Stimulated activated CD4-positive, alpha-beta T cell treated with anti-CD3 and anti-CD28 coated beads, Interleukin-2, amount 100 ng/mL, for 24 hours (primary cell): ENCODE data around the gene PRDM7.
A peak's percentile ranks its signal among the peaks of the same experiment; 100 is the strongest.
"Not testable (repeated sequence)": the region's sequence is repeated elsewhere in the genome, so short reads cannot be mapped to it uniquely, and the experiment has no call there.

Source experiments
- DNase-seq, 2 donors: peaks; one replicate each; pipeline ENCODE4 v3.0.0-alpha.2; 2020

PRDM7 gene

DNA sequence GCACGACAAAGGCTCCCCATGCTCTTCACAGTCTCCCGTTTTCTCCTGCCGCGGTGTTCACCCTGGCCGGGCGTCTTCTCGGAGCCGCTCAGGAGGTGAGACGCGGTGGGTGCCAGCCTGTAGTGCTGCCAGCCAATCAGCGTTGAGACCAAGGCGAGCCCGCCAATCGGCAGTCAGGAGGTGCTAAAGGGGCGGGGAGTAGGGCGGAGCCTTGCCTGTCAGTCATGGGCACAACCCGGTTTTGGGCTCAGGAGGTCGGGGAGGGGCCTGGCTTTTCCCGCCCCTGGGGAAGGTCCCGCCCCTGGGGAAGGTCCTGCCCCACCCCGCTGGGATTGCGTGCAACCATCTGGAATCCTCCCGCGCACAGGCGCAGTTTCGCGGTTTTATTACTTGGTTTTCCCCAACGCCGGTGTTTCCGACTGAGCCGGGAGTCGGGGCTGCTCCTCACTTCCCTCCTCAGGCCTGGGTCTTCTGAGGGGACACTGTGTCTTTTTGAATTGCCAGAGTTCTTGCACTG, at the start of gene PRDM7:
Gene PRDM7 (minus strand): TSS at position 92 of the 517 bp plus-strand sequence. CDS start 1,421 bp downstream, outside the sequence.
- peak; percentile 97 to 99 for DNase-seq

GRCh38 chr16:90121846-90122245, 44.7 kb upstream of the PRDM7 start:
- not testable (repeated sequence) for DNase-seq

DNA sequence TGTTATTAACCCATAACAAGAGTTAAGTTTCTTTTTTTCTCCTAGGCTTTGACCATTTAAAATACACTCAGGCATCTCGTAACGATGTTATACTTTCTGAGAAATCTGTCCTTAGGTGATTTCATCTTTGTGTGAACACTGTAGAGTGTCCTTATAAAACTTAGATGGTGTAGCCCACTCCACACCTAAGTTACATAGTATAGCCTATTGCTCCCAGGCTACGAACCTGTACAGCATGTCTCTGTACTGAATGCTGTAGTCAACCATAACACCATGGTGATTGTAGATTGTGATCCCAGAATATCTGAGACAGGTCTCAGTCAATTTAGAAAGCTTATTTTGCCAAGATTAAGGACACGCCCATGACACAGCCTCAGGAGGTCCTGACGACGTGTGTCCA, 30.5 kb upstream of the PRDM7 start:
- not testable (repeated sequence) for DNase-seq

GRCh38 chr16:90107060-90107459, 29.9 kb upstream of the PRDM7 start:
- DNase-seq, result not testable (repeated sequence)

DNA sequence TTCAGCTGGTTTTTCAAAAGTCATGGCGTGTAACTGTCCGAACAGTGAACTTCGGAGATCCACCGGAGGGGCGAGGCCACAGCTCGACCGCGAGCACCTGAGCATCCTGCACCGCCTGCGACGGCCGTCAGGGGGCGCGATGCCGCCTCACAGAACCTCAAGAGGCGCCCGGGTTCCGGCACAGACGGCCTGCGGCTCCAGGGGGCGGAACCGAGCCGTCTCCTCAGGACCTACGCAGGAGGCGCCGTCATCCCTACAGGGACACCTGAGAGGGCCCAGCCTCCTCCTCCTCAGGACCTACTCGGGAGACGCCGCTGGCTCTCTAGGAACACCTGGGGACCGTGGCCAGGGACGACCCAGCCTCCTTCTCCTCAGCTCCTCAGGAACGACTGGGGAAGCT, 29.1 kb upstream of the PRDM7 start:
- peak in 1 of 2 donors; percentile 70 for DNase-seq

GRCh38 chr16:90104725-90105124, 27.6 kb upstream of the PRDM7 start:
- not testable (repeated sequence) for DNase-seq

DNA sequence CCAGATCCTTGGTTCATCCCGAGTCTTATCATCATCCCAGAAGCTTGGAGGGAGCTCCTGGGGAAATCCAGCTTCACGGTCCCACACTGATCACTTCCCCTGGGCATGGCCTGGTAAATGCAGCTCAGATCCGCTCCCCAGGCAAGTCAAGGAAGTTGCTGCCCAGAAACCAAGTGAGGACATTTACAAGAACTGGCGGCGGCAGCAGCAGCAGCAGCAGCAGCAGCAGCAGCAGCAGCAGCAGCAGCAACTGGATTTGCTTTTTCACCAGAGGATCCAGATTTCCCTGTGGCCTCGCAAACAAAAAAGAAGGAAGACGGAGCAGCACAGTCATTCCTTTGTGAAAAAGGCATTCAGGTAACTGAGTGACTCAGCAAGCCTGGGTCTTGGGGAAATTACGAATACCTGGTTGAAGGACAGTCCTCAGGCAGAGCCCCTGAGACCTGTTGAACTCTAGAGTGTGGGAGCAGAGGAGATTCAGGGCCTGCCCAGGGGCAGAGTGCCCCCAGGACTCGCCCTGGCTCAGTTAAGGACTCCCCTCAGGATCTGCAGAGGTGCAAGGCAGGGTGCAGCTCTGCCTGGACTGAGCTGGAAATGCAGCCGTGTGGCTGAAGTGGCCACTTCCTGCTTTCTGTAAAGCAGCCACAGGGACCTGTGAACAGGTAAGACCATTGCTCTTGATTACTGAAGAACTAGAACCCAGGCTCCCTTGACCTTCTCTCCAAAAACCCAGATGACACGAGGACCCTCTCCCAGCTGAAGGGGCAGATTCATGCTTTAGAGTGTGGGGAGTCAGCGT, 25.2 kb upstream of the PRDM7 start:
- DNase-seq, result not testable (repeated sequence)

DNA sequence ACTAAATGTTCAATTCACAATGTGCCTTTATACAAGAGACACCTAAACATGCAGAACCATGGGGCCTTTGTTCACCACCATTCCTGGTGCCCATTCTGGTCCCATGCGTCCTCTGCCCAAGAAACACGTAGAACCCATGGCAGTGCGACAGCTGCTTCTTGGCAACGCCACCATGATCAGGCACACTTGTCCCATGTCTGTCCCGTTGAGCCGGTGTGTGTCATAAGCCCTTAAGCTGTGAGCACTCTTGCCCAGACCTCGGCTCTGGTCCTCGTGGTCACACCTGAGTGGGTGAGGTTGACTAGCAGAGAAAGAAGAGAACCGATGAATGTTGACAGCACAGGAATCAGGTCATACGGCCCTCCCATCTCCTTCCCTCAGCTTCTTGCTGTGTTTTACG, 24.2 kb upstream of the PRDM7 start:
- not testable (repeated sequence) for DNase-seq

- not testable (repeated sequence) for DNase-seq
These were observed 23.7 kb upstream of the PRDM7 start for GRCh38 chr16:90100790-90101189.

GRCh38 chr16:90100229-90100628, 23.1 kb upstream of the PRDM7 start:
- not testable (repeated sequence) for DNase-seq

DNA sequence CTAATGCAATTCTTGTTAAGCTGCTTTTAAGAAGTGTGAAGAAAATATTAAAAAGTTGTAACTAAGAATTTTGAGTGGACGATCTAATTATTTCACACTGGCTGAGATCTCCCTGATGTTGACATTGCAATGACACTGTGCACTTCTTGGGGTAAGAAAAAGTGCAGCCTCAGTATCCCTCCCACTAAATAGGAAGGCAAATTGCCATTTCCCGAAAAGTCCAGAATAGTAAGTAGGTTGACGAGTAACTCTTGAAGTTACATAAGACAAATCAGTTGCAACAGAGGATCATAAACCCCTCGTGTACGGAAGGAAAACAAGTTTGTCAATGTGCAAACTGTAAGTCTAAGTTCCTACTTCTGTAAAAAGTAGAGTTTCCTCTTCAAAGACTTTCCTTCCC, 21.8 kb upstream of the PRDM7 start:
- not testable (repeated sequence) for DNase-seq

DNA sequence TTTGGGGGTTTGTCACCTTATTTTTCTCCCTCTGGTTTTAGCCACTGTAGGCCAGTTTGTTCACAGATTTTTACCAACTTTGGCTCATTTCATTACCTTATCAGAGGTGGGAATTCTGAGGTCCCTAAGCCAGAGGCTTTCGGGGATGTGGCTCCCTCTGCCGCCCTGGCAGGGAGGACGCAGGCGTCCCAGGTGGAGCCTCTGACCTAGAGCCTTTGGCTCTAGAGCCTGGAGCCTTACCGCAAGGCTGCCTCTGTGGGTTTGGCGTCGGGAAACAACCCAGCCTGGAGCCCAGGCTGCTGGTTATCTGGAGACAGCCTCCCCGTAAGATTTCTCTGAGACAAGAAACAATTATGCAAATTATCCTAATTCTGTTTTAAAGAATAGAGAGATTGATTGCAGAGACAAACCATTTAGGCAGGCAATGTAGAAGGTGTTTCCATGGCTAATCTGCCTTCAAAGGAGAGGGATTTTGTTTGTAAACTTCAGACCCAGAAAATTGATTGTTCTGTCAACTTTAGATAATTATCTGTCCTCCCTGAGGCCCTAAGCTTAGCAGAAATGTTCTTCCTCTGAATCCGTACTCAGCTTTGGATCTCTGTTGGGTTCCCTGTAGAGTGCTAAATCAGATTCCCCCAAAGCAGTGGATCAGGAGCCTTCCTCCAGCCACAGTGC, 20.0 kb upstream of the PRDM7 start:
- not testable (repeated sequence) for DNase-seq

- not testable (repeated sequence) for DNase-seq
These were observed 17.7 kb upstream of the PRDM7 start for GRCh38 chr16:90094791-90095190.

DNA sequence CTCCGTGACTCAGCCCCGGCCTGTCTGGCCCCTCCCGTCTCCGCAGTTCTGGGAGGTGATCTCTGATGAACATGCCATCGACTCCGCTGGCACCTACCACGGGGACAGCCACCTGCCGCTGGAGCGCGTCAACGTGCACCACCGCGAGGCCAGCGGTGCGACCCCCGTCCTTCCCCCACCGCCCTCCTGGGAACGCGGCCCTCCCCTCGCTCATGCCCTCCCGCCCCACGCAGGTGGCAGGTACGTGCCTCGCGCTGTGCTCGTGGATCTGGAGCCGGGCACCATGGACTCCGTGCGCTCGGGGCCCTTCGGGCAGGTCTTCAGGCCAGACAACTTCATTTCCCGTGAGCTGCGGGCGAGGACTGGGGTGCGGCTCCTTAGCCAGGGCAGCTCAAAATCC, 17.2 kb upstream of the PRDM7 start:
- DNase-seq, result not testable (repeated sequence)

DNA sequence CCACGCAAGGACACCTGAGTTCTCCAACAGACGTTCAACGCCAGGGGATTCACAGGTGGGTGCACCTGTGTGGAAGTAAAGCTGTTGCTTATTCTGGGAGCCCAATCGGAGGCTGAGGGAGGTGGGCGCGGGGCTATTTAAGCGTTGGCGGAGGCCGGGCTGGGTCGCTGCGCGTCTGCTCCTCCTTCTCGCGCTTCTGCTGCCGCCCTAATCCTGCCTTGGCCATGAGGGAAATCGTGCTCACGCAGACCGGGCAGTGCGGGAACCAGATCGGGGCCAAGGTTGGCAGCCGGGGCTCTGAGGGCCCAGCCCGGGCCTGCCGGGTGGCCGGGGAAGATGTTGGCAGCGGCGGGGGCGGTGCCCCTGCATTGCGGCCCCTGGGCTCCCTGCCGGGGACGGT, 16.7 kb upstream of the PRDM7 start:
- not testable (repeated sequence) for DNase-seq

- DNase-seq, result not testable (repeated sequence)
These were observed 15.7 kb upstream of the PRDM7 start for GRCh38 chr16:90092781-90093180.

DNA sequence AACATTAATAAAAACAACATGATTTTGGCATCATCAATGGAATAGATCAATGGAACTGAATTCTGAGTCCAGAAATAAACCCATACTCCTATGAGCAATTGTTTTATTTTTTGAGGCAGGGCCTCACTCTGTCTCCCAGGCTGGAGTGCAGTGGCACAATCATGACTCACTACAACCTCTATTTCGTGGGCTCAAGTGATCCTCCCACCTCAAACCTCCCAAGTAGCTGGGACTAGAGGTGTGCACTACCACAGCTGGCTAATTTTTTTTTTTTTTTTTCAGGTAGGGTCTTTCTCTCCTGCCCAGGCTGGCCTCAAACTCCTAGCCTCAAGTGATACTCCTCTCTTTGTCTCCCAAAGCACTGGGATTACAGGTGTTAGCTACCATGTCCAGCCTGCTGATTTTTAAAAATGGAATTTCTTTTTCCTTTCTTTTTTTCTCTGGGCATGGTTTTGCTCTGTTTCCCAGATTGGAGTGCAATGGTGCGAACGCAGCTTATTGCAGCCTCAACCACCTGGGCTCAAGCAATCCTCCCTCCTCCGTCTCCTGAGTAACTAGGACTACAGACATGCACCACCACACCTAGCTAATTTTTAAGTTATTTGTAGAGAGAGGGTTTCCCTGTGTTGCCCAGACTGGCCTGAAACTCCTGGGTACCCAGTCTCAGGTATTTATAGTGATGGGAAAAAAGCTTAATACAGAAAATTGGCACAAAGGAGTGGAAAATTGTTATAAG, 7.3 kb upstream of the PRDM7 start:
- no peak for DNase-seq

- no peak for DNase-seq
These were observed 6.0 kb upstream of the PRDM7 start for GRCh38 chr16:90083139-90083538.

DNA sequence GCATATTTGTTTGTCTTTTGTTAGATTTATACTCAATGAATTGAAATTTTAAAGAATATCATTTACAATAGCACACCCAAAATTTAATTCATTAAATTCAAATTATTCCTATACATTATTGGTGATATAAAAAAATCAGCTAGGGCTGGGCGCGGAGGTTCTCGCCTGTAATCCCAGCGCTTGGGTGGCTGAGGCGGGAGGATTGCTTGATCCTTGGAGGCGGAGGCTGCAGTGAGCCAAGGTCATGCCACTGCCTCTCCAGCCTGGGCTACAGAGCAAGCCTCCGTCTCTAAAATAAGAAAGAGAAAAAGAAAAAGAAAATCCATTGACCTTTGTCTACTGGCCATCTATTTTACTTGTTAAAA, 4.5 kb upstream of the PRDM7 start:
- peak in 1 of 2 donors; percentile 14 for DNase-seq

DNA sequence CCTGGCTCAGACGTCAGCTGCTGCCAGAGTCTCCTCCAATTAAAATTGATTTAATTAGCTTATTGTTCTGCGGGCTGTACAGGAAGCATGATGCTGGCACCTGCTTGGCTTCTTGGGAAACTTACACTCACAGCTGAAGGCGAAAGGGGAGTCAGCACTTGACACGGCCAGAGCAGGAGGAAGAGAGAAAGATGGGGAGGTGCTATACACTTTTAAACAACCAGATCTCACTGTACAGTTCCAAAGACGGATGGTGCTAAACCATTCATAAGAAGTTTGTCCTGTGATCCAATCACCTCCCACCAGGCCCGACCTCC, 1.4 kb upstream of the PRDM7 start:
- DNase-seq, result no peak

- DNase-seq, result no peak
These were observed 837 bp upstream of the PRDM7 start for GRCh38 chr16:90077757-90078578.

DNA sequence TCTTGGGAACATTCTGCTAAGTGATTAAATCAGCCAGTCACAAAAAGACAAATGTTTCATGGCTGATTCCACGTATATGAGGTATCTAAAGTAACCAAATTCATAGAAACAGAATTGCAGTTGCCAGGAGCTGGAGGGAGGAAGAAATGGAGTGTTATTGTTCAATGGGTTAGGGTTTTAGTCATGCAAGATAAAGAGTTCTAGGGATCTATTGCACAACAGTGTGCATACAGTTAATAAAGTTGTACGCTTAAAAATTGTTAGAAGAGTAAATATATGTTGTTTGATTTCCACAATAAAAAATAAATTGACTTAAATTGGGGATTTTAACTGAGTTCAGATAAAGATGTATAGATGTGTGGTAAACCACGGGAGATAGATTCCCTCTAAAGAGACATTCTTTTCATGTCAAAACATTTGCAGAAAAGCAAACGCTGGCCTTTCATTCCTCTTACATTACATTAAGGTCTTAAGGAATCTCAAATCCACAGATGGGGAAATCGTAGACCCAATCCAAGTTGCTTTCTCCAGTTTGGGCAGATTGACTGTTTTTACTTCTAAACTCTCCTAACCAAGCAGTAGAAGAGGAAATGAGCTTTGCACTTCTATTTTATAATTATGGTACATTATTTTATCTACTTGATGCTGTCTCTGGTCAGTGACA, 4.6 kb downstream of the PRDM7 start:
- no peak for DNase-seq
